HT-29 (cell line): ENCODE results near the gene CYSTM1. TPM values are rescaled to one million over a fixed set of nuclear protein-coding genes. Genes with fewer than 3 reads are reported as not detected.

Experiments used
- DNase-seq: peaks from one replicate; pipeline ENCODE4 v3.0.0-alpha.2; 2015; ENCODE audit warnings: low spot score
- total RNA-seq: library from RNA; depleted of rRNA; stranded (reverse); fragments of >200 nt; shearing (Covaris generic); gene quantifications from 2 replicates; pipeline ENCODE4 v1.2.3, GENCODE V29; 2014

CYSTM1 gene
- total RNA-seq, 1 experiment from 2014 or later = 177 TPM

- no peak for DNase-seq
These were observed 80.6 kb downstream of the CYSTM1 start for GRCh38 chr5:140255460-140256157.

GRCh38 chr5:140256726-140257125, 81.7 kb downstream of the CYSTM1 start:
- no peak for DNase-seq

- no peak for DNase-seq
These were observed 83.0 kb downstream of the CYSTM1 start for GRCh38 chr5:140258016-140258415.

- DNase-seq = no peak
These were observed 83.9 kb downstream of the CYSTM1 start for GRCh38 chr5:140258873-140259272.

GRCh38 chr5:140259500-140259899, 84.5 kb downstream of the CYSTM1 start:
- DNase-seq = peak; percentile 65

DNA sequence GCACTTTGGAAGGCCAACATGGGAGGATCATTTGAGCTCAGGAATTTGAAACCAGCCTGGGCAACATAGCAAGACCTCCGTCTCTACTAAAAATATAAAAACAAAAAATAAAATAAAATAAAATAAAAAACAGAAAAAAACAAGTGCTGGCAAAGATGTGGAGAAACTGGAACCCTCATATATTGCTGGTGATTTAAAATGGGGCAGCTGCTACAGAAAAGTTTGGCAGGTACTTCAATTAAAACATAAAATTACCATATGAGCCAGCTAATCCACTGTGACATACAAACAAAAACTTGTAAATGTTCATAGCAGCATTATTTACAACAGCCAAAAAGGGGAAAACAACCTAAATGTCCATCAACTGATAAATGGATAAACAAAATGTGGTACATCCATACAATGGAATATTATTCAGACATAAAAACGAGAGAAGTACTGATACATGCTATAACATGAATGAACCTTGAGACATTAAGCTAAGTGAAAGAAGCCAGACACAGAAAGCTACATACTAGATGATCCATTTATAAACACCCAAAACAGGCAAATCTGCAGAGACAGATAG, 85.2 kb downstream of the CYSTM1 start:
- DNase-seq = no peak

DNA sequence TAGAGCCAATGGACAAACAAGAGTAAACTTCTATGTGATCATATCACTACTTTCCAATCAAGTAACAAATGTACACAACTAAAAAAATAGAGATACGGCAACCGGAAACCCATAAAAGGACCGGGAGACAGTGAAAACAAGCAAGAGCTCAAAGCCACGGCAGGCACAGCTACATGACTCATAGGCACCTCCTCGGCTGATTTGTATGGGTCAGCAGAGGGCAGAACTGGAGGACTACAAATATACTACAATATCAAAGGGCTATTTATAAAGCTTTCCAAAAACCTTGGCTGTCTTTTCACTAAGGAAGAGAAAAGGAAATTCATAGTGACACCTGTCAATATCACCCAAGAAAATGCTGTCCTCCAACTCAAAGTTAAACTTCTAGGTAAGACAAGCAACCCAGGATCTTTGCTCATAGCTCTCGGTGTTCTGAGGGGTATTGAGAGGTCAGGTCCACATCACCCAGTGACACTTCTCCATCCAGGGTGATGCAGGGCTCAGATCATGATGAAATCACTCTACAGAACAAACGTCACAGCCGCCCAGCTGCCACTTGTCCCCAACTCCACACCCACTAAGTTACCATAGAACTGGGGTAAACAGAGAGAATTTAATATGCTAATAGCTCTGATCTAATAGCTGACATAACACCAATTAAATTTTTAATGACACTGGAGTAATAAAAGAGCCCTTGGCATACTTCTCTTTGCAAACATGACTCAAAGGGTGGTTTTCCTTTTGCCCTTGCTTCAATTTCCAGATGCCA, 86.6 kb downstream of the CYSTM1 start:
- peak; percentile 96 for DNase-seq

GRCh38 chr5:140262221-140262620, 87.2 kb downstream of the CYSTM1 start:
- no peak for DNase-seq

- DNase-seq = no peak
These were observed 87.9 kb downstream of the CYSTM1 start for GRCh38 chr5:140262839-140263238.

GRCh38 chr5:140265845-140266244, 90.9 kb downstream of the CYSTM1 start:
- no peak for DNase-seq

- DNase-seq = no peak
These were observed 91.6 kb downstream of the CYSTM1 start for GRCh38 chr5:140266471-140267200.

DNA sequence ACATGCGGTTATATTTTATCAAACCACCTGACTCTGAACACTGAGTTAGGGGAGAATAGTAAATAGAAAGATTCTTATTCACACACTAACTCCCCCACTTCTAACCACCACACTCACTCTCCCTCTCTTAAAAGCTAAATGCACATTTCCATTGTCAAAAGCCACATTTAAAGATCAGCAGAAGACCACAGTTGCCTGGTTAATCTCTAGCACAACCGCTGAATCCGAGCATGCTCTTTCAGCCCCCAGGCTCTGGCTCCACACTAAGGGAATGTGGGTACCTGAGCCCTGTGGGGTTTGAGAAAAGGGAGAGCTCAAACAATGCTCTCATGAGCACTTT, 92.2 kb downstream of the CYSTM1 start:
- no peak for DNase-seq

DNA sequence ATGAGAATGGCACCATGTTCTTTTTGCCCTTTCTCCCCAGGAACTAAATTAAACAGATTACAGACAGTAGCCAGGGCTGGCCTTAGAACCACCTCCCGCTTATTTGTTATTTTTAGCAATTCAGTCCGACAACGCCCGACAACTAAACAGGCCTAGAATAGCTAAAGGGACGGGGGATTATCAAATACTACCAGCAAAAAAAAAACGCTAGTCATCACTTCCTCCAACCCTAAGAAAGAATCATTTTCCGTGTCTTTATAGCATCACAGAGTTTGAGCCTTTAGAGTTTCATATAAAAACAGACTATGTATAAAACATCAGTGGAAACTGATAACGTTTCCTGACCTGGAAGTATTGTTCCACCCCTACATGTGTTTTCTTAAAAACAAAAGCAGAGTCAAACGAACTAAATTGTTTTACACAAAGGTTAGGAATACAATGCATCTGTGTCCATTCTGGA, 92.6 kb downstream of the CYSTM1 start:
- no peak for DNase-seq

GRCh38 chr5:140270008-140270407, 95.0 kb downstream of the CYSTM1 start:
- peak; percentile 40 for DNase-seq

DNA sequence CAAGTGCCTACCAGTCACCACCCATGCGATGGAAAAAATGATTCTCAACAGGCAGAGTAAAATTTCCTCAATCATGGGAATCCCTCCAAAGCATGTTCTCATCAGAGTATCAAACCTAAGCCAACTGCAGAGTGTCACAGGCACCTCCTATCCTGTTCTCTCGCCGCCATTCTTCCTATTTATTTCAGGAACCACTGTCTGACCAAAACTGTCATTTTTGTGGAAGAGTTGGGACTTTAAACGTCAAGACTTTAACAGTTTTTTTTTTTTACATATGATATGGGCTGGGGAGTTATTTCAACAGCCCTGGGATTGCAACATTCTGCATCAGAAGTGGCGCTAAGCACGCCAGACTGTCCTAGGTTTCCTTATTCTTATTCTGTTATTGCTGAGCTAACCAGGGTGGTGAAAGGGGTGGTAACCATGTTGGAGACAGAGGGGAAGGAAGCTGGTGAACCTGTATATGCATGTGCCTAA, 98.5 kb downstream of the CYSTM1 start:
- no peak for DNase-seq

GRCh38 chr5:140275837-140276236, 100.8 kb downstream of the CYSTM1 start:
- no peak for DNase-seq

DNA sequence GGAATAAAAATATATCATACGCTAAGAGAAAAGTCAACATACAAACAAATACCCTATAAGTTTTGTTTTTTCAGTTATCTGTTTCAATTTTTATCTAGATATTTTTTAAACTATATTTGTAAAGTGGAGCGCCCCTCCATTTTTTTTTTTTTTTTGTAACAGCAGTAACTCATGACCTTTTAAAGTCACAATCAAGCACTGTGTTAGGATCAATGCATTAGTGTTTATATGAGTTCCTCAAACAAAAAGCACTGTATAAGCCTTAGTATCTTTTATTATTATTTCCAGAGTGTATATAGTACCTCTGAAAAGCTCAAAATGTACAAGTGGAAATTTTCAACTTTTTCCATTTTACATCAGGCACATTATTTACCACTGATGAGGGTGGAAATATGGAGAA, 107.3 kb downstream of the CYSTM1 start:
- no peak for DNase-seq

- no peak for DNase-seq
These were observed 109.0 kb downstream of the CYSTM1 start for GRCh38 chr5:140284013-140284412.

GRCh38 chr5:140286424-140286823, 111.4 kb downstream of the CYSTM1 start:
- DNase-seq = no peak

DNA sequence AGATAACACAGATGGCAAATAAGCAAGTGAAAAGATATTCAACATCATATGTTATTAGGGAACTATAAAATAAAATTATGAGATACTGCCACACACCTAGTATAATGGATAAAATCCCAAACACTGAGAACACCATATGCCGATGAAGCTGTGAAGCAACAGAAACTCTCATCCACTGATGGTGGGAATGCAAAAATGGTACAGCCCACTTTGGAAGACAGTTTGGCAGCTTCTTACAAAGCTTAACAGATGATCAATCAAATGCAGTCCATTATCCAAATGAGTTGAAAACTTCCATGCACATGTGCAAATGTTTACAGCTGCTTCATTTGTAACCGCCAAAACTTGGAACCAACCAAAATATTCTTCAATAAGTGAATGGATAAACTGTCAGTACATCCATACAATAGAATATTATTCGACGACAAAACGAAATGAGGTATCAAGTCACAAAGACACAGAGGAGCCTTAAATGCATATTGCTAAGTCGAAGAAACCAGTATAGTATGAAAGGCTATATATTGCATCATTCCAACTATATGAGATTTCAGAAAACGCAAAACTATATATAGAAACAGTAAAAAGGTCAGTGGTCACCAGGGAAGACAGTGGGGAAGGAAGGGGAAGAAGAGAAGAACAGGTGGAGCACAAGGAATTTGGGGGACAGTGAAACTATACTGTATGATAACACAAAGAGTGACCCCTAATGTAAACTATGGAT, 113.0 kb downstream of the CYSTM1 start:
- no peak for DNase-seq
